OCI-LY3 (cell line): Measurements from ENCODE around the gene ADD2.
"Not testable (repeated sequence)": the region's sequence is repeated elsewhere in the genome, so short reads cannot be mapped to it uniquely, and the experiment has no call there.

Experiments used
- H2AFZ ChIP-seq: fragments of 200-600, 300-600 bp; shearing (Covaris generic); 2 replicates; pipeline ENCODE4 v1.6.0; 2014; ENCODE audit warnings: antibody characterized with exemption, low read depth, low read length
- H3K27ac ChIP-seq: fragments of 200-600, 300-600 bp; sonication (generic); 2 replicates; pipeline ENCODE4 v1.5.1; 2014; ENCODE audit warnings: mild to moderate bottlenecking, low read length, moderate library complexity, mixed read lengths
- H3K27me3 ChIP-seq: fragments of 200-600, 300-600 bp; sonication (generic); 2 replicates; pipeline ENCODE4 v1.6.1; 2014; ENCODE audit warnings: low read depth, low read length, mixed read lengths
- H3K36me3 ChIP-seq: fragments of 200-600, 300-600 bp; sonication (generic); replicated peaks from 2 replicates; pipeline ENCODE3; 2014; ENCODE audit warnings: low read depth, low read length, mixed read lengths
- H3K4me1 ChIP-seq: fragments of 300-600, 200-600 bp; sonication (generic); 2 replicates; pipeline ENCODE4 v1.6.1; 2014; ENCODE audit warnings: low read length, mixed read lengths
- H3K4me2 ChIP-seq: fragments of 200-600, 300-600 bp; sonication (generic); 2 replicates; pipeline ENCODE4 v1.6.1; 2014; ENCODE audit warnings: low read length, mixed read lengths
- H3K4me3 ChIP-seq: fragments of 300-600, 200-600 bp; sonication (generic); 2 replicates; pipeline ENCODE4 v1.5.1; 2014; ENCODE audit warnings: antibody characterized with exemption, mild to moderate bottlenecking, low read length, moderate library complexity
- H3K79me2 ChIP-seq: fragments of 300-600, 200-600 bp; shearing (Covaris generic); 2 replicates; pipeline ENCODE4 v1.6.1; 2014; ENCODE audit warnings: mild to moderate bottlenecking, low read length, mixed read lengths
- H3K9ac ChIP-seq: fragments of 300-600, 200-600 bp; shearing (Covaris generic); 2 replicates; pipeline ENCODE4 v1.6.0; 2014; ENCODE audit warnings: mild to moderate bottlenecking, low read length, moderate library complexity
- H3K9me3 ChIP-seq: fragments of 200-600, 300-600 bp; shearing (Covaris generic); 2 replicates; pipeline ENCODE4 v1.6.1; 2014; ENCODE audit warnings: low read length, mixed read lengths; ENCODE audit not compliant: insufficient read depth
- H4K20me1 ChIP-seq: fragments of 200-600, 300-600 bp; sonication (generic); 2 replicates; pipeline ENCODE4 v1.6.1; 2016; ENCODE audit warnings: low read length, mixed read lengths; ENCODE audit not compliant: insufficient read depth
- CTCF ChIP-seq: fragments of 200-600, 300-600 bp; sonication (generic); IDR thresholded peaks from 2 replicates; pipeline ENCODE4 v1.5.1; 2014; ENCODE audit warnings: antibody characterized with exemption, low read length, low read depth
- EZH2phosphoT487 ChIP-seq: fragments of 200-600 bp; shearing (Covaris generic); IDR thresholded peaks from 2 replicates; pipeline ENCODE4 v1.6.1; 2018; ENCODE audit warnings: antibody characterized with exemption, mixed run types, low read depth

The ADD2 gene

DNA sequence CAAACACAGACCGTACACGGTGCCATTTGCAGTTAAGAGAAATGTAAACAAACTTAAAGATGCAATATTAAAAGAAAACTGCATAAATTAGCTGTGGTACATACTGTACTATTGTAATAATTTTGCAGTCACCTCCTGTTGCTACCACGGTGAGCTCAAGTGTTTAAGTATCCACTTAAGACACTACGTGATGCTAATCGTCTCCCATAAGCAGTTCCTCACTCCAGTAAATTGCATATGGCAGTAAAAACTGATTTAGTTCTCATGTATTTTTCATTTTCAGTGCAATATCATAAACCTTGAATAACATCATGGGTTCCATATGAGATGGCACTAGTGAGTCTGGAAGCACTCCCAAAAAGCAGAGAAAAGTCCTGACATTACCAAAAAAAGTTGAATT is 38.0 kb upstream of the ADD2 start:
- Histone ChIP-seq H3K4me3 (no peak overlapping the region), H4K20me1 (no peaks in the 10 kb centered on the region), H3K9me3 (no peaks in the 10 kb centered on the region), H3K4me1 (no peaks in the 10 kb centered on the region), H3K27me3 (peaks cover 7% of the 10 kb centered on the region; the same call in 1 of the 2 replicates), H3K27ac (no peak overlapping the region), H3K4me2 (no peak overlapping the region), H2AFZ (no peak overlapping the region), H3K9ac (no peak overlapping the region), H3K79me2 (no peaks in the 10 kb centered on the region), H3K36me3 (no peaks in the 10 kb centered on the region)
- no peak for TF ChIP-seq EZH2phosphoT487
- no peak for TF ChIP-seq CTCF

DNA sequence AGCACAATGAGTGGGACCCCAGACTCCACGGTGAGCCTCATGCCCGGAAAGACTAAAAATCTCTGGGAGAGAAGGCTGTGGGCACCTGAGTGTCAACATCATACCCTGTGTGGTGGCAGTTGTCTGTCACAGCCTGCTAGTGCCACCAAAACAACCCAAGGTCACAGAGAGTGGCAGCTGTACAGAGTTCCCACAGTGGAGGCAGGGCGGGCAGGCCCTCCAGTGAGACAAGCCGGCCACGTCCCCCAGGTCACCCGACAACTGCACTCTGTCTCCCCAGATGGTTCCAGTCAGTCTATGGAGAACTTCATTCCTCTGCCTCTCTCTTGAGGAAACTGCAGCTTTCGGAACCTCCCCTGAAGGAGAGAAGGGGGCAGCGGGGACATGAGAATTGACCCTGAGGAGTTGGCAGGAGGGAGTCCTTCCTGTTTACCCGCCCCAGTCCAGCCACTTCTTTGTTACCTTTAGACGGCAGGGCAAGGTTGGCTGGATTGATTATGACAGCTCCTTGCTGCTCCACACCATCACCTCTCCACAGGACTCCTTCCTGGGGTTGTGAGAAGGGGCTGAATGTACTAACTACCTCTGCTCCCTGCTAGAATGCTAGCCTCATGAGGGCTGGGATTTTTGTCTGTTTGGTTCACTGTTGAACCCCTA is 33.7 kb upstream of the ADD2 start:
- no peaks in the 10 kb centered on the region for H3K36me3 ChIP-seq
- H4K20me1 ChIP-seq = no peaks in the 10 kb centered on the region
- no peak overlapping the region for H2AFZ ChIP-seq
- no peaks in the 10 kb centered on the region for H3K9me3 ChIP-seq
- H3K79me2 ChIP-seq = no peaks in the 10 kb centered on the region
- no peak for TF ChIP-seq CTCF
- no peak for TF ChIP-seq EZH2phosphoT487
- H3K4me2 ChIP-seq = no peak overlapping the region
- peaks cover 8% of the 10 kb centered on the region for H3K4me1 ChIP-seq
- H3K27me3 ChIP-seq = peaks cover 7% of the 10 kb centered on the region; the same call in 1 of the 2 replicates
- no peak overlapping the region for H3K4me3 ChIP-seq
- H3K9ac ChIP-seq = no peak overlapping the region
- H3K27ac ChIP-seq = no peak overlapping the region

GRCh38 chr2:70799706-70800105 is 31.7 kb upstream of the ADD2 start:
- H3K9me3 ChIP-seq = no peaks in the 10 kb centered on the region
- no peak overlapping the region for H3K9ac ChIP-seq
- no peak overlapping the region for H3K27ac ChIP-seq
- H4K20me1 ChIP-seq = no peaks in the 10 kb centered on the region
- no peaks in the 10 kb centered on the region for H3K36me3 ChIP-seq
- TF ChIP-seq EZH2phosphoT487 (no peak), CTCF (no peak)
- H3K79me2 ChIP-seq = no peaks in the 10 kb centered on the region
- no peaks in the 10 kb centered on the region for H3K27me3 ChIP-seq
- no peak overlapping the region for H2AFZ ChIP-seq
- H3K4me3 ChIP-seq = no peak overlapping the region
- peaks cover 8% of the 10 kb centered on the region for H3K4me1 ChIP-seq
- no peak overlapping the region for H3K4me2 ChIP-seq

GRCh38 chr2:70797996-70798395 is 30.0 kb upstream of the ADD2 start:
- not testable (repeated sequence) for H4K20me1 ChIP-seq, H3K4me1 ChIP-seq, H3K9ac ChIP-seq, H3K36me3 ChIP-seq, H3K9me3 ChIP-seq, H3K79me2 ChIP-seq, H3K27me3 ChIP-seq, H3K4me2 ChIP-seq, H2AFZ ChIP-seq, H3K4me3 ChIP-seq, H3K27ac ChIP-seq

DNA sequence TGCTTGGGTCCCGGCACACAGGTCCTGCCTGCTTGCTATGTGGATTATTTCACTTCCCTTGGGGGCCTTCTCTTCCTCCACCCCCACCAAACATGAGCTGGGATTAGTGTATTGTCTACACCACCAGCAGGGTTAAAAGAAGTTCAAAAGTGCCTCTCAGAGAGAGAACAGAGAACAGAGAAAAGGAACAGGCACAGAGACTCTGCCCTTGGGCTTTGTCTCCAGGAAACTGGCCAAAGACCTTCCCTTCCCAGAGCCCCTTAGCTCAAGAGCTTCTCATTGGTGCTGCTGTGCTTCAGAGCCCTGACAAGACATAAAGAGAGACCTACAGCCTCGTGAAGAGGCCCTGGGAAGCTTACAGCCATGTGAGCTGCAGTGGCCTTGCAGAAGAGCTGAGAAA is 29.5 kb upstream of the ADD2 start:
- no peak overlapping the region for H2AFZ ChIP-seq
- H3K4me3 ChIP-seq = no peak overlapping the region
- no peaks in the 10 kb centered on the region for H3K79me2 ChIP-seq
- H3K36me3 ChIP-seq = no peaks in the 10 kb centered on the region
- no peaks in the 10 kb centered on the region for H3K9me3 ChIP-seq
- TF ChIP-seq CTCF (no peak), EZH2phosphoT487 (no peak)
- no peaks in the 10 kb centered on the region for H4K20me1 ChIP-seq
- no peaks in the 10 kb centered on the region for H3K27me3 ChIP-seq
- H3K27ac ChIP-seq = no peak overlapping the region; the same call in 1 of the 2 replicates
- H3K4me1 ChIP-seq = peaks cover 8% of the 10 kb centered on the region
- H3K9ac ChIP-seq = no peak overlapping the region
- H3K4me2 ChIP-seq = no peak overlapping the region
